ENCODE results near the gene MOB3A.
A peak's percentile ranks its signal among the peaks of the same experiment; 100 is the strongest.

GRCh38 chr19:2084993-2085720, 11.0 kb downstream of the MOB3A start:
- TF ChIP-seq CTCF (IDR thresholded peaks at IDR 0.05) (no peak), POLR2A (IDR thresholded peaks at IDR 0.05) (peak in 1 of 3 donors; percentile 17)

Measured in body of pancreas (tissue), 4 donors.